Left renal cortex interstitium (tissue), 4 donors: ENCODE measurements around the gene RRP1B. TPM values are rescaled to one million over a fixed set of nuclear protein-coding genes. Genes with fewer than 3 reads are reported as not detected.

Experiments used
- DNase-seq, 4 donors: peaks; one replicate each; pipeline ENCODE4 v3.0.0-alpha.2; 2013; ENCODE audit warnings: low read depth in 4 of 4, low spot score in 2 of 4, missing footprints in 1 of 4
- polyA plus RNA-seq, 4 donors: library from polyadenylated mRNA; unstranded; fragments of 120-200 nt; gene quantifications; one replicate each; pipeline ENCODE4 v1.2.1, GENCODE V29; 2013; ENCODE audit not compliant: insufficient read length in 4 of 4

RRP1B gene
- polyA plus RNA-seq, 4 donors = 28.0 to 32.7 (median 30.0) TPM

DNA sequence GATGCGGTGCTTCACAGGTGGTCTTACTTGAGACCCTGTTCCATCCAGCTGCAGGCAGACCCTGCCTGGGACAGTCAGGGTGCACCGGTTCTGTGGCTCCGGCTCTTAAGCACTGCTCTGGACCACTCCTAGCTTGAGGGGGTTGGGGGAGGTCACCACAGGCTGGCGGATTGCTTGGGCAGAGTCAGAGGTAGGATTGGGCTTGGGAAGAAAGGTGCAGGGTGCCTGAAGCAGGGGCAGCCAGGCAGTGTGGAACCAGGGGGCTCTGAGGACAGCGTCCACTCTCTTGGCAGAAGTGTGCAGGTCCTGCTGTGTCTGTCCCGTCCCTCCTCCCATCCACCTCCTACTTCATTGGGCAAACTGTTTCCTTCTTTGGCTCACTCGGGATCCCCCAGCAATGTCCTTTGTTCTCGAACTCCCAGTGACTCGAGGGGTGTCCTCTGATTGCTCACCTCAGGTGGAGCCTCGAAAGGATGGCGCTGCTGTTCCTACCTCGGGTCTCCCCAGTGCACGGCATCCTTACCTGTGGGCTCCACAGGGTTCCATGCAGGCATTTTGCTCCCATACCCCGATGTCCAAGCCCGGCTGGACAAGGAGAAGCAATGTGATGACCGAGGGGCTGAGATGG, 61.3 kb downstream of the RRP1B start:
- no peak for DNase-seq

- DNase-seq = no peak
Observed at GRCh38 chr21:43721206-43721605, 61.8 kb downstream of the RRP1B start.

GRCh38 chr21:43721939-43722338, 62.6 kb downstream of the RRP1B start:
- no peak for DNase-seq

- no peak for DNase-seq
Observed at GRCh38 chr21:43723648-43724047, 64.3 kb downstream of the RRP1B start.

- no peak for DNase-seq
Observed at GRCh38 chr21:43726686-43727518, 67.5 kb downstream of the RRP1B start.

DNA sequence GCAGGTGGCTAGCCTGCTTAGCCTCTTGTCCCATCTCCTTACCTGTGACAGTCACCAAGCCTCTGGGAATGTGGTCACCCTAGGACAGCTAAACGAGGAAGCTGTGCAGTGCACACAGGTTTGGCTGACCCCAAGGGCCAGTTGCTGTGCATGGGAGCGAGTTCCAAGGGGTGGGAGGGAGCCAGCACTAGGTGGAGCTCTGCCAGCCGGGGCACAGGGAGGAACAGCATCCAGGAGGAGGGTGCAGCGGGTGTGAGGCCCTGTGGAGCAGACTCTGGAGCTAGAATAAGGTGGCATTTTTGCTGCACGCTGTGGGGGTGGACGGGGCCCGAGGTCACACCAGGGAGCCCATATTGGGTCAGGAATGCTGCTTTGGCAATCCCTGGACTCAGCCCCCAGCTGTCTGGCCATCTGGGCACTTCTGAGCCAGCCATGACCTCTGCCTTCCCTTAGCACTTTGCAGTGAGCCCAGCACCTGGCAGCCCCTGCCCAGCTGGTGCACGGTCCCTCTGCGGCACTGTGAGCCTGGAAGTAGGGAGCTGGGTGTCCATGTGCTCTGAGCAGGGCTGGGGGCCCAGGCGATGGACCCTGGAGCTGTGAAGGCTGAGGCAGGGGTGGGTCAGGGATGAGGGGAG, 68.3 kb downstream of the RRP1B start:
- no peak for DNase-seq

GRCh38 chr21:43728154-43728466, 68.8 kb downstream of the RRP1B start:
- DNase-seq = no peak

- peak in 3 of 4 donors; percentile 71 to 80 (median 79) for DNase-seq
Observed at GRCh38 chr21:43728467-43729390, 69.4 kb downstream of the RRP1B start.

- DNase-seq = no peak
Observed at GRCh38 chr21:43731476-43731875, 72.1 kb downstream of the RRP1B start.

GRCh38 chr21:43731891-43732711, 72.7 kb downstream of the RRP1B start:
- DNase-seq = no peak

DNA sequence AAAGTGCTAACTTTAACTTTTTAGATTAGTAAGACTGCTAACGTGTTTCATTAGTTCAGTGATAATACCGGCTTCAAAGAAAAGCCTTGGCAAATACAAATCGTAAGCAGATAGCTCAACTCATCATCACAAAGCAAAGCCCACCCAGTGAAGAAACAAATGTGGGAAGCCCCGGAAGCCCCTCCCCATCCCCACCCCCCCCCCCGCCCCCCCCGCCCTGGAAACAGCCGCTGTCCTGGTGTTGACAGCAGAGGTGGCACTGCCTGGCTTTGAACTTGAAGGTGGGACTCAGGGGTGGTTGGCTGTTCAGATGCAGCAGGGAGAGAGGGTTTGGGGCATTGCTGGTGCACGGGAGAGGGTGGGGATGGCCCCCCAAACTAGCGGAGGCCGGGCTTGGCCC, 73.7 kb downstream of the RRP1B start:
- no peak for DNase-seq

DNA sequence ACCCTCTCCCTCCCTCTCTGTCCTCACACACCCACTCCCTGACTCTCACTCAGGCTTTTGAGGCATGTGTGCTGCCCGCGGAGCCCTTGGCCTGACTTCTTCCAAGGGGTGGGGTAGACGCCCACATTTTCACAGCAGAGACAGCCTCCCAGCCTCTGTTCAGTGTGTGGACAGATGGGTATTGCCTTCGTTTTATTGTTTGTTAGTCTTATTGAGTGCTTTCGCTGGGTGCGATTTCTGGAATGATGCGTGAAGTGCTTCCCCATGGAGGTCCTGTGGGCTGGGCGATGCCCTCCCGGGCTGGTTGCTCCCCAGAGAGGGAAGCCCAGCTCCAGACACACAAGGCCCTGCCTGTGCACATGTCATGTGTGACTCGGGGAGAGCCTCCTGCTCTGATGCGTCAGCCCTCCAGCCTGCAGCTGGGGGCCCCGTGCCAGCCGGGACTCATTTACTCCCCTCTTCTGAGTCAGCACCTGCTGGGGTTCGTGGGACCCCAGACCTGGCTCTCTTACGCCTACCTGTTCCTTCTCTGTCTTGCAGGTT, 74.2 kb downstream of the RRP1B start:
- DNase-seq = no peak

- DNase-seq = no peak
Observed at GRCh38 chr21:43734131-43734927, 75.0 kb downstream of the RRP1B start.

DNA sequence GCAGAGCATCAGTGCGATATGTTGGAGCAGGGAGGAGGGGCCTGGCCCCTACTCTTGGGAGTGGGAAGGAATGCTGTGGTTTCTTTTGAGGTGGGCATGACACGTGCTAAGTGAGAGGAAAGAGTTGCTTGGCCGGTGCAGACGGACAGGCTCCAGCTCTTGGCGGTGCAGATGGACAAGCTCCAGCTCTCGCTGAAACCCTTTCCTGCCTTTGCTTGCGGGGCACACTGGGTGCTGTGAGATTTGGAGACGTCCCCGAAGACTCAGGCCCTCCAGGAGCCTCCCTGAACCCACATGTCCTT, 75.5 kb downstream of the RRP1B start:
- DNase-seq = no peak

GRCh38 chr21:43735236-43736091, 76.1 kb downstream of the RRP1B start:
- DNase-seq = no peak

DNA sequence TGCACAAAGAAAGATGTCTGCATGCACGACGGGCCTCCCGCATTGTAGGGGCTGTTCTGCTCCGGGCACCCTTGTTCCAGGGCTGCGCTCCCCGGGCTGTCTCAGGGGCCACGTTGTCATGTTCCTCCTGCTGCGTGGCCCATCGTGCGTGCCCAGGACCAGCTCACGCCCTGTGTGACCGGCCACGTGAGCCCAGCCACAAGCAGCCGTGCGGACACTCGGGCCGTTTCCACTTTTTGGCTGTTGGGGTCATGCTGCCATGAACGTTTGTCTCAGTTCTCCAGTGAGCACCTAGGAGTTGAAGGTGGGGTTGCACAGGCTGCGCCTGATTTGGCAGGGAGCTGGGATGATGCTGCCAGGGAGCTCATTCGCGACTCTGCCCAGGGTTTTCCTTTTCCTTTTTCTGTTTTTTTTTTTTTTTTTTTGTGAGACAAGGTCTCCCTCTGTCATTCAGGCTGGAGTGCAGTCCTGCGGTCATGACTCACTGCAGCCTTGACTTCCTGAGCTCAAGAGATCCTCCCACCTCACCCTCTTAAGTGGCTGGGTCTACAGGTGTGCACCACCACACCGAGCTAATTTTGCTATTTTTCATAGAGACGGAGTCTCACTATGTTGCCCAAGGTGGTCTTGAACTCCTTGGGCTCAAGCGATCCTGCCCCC, 77.0 kb downstream of the RRP1B start:
- no peak for DNase-seq

GRCh38 chr21:43737158-43737950, 78.0 kb downstream of the RRP1B start:
- no peak for DNase-seq
